ENCODE data around the gene DUS3L.
"Not testable (repeated sequence)": the region's sequence is repeated elsewhere in the genome, so short reads cannot be mapped to it uniquely, and the experiment has no call there.

DUS3L gene

DNA sequence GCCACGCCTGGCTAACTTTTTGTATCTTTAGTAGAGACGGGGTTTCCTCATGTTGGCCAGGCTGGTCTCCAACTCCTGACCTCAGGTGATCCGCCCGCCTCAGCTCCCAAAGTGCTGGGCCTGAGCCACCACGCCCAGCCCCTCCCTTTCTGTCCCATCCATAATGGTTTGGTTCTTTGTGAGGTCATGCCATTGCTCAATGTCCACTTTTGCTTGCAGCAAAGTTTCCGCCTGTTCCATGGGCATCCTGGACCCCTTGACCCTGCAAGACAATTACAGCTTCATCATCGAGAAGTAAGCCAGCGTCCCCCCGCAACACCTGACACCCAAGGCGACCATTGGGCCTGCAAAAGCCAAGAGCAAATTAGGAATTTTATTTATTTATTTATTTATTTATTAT lies 23.0 kb downstream of the DUS3L start:
- no peak for DNase-seq

DNA sequence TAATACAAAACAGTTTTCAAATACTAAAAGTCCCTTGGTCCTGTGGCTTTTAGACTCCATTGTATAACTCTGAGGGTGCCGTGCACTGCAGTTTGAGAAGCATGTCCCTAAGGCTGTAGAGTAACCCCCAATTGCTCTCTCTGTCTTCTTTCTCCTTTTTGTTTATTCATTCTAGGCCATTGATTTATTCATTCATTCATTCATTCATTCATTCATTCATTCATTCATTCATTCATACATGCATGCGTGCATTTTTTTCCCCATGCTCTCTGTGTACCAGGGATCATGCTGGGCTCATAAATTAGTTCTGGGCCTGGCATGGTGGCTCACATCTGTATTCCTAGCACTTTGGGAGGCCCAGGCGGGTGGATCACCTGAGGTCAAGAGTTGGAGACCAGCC lies 25.7 kb downstream of the DUS3L start:
- no peak for DNase-seq

DNA sequence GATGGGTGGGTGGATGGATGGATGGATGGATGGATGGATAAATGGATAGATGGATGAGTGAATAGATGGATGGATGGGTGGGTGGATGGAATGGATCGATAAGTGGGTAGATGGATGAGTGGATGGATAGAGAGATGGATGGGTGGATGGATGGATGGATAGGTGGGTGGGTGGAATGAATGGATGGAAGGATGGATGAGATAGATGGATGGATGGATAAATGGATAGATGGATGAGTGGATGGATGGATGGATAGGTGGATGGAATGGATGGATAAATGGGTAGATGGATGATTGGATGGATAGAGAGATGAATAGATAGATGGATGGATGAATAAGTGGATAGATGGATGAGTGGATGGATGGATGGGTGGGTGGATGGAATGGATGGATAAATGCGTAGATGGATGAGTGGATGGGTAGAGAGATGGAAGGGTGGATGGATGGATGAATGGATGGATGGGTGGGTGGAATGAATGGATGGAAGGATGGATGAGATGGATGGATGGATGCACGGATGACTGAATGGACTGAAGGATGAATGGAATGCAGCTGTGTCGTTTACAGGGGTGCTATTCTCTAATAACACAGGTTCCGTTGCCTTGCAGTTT lies 28.2 kb downstream of the DUS3L start:
- DNase-seq = no peak

DNA sequence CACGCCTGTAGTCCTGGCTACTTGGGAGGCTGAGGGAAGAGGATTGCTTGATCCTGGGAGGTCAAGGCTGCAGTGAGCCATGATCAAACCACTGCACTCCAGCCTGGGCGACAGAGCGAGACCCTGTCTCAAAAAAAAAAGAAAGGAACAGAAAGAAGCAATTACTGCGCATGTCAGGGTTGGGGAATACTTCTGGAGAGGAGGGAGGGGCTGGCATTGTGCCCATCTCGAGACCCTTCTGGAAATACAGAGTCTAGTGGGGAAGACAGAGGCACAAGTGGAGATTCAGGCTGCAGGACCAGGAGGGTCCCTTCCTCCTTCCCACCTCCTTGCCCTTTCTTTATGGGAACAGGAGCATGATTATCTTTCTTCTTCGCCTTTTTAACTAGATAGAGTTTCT lies 37.2 kb downstream of the DUS3L start:
- DNase-seq = no peak

DNA sequence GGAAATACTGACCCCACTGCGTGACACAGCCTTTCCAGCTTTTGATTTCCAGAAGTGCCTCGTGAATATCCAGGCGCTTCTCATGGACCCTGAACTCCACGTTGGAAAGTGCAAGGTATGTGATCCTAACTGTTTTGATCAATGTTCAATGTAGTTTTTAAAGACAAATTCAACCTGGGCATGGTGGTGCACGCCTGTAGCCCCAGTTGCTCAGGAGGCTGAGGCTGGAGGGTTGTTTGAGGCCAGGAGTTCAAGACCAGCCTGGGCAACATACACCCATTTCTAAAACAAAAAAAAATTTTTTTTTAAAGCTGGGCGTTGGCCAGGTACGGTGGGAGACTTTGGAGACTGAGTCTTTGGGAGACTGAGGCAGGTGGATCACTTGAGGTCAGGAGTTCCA lies 39.3 kb downstream of the DUS3L start:
- no peak for DNase-seq

DNA sequence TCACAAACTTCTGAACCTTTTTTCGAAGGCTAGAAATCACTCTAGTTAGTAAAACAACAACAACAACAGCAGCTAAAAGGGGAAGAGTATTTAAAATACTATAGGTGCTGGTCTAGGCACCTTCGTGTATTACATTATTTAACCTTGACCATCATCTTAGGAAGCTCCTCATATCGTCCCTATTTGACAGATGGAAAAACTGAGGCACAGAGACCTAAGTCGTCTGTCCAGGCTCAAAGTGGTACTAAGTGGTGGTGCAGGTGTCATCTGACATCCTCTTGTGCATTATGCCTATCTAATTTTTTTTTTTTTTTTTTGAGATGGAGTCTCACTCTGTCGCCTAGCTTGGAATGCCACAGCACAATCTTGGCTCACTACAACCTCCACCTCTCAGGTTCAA lies 41.5 kb downstream of the DUS3L start:
- DNase-seq = no peak

DNA sequence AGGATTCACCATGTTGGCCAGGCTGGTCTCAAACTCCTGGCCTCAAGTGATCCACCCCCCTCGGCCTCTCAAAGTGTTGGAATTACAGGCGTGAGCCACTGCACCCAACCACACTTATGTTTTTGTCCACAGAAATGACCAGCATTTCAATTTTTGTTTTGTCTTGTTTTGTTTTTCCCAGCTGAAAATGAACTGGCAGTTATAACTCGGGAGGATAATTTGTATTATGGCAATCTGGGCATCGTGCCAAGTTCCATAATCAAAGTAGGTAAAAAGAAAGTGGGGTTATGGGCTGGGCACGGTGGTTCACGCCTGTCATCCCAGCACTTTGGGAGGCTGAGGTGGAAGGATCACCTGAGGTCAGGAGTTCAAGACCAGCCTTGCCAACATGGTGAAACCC lies 42.0 kb downstream of the DUS3L start:
- DNase-seq = not testable (repeated sequence)

DNA sequence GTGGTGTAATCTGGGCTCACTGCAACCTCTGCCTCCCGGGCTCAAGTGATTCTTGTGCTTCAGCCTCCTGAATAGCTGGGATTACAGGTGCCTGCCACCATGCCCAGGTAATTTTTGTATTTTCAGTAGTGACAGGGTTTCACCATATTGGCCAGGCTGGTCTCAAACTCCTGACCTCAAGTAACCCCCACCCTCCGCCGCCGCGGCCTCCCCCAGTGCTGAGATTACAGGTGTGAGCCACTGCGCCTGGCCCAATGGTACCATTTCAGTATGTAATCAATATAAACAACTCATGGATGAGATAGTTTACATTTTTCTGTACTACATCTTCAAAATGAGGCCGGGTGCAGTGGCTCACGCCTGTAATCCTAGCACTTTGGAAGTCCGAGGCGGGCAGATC lies 46.0 kb downstream of the DUS3L start:
- DNase-seq = not testable (repeated sequence)

DNA sequence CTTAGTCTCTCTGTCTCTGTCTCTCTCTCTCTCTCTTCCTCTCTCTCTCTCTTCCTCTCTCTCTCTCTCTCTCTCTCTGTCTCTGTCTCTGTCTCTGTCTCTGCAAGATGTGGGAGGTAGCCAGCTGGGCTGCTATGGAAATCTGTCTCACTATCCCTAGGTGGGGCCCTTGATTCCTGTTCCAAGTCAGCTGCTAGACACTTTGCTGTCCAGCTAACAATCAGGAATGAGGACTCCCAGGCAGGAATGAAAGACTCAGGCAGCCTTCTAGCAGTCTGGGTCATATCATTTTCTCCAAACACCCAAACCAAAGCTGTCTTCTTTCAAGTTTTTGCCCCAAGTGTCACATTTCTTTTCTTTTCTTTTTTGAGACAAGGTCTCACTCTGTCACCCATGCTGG lies 47.3 kb downstream of the DUS3L start:
- DNase-seq = no peak

DNA sequence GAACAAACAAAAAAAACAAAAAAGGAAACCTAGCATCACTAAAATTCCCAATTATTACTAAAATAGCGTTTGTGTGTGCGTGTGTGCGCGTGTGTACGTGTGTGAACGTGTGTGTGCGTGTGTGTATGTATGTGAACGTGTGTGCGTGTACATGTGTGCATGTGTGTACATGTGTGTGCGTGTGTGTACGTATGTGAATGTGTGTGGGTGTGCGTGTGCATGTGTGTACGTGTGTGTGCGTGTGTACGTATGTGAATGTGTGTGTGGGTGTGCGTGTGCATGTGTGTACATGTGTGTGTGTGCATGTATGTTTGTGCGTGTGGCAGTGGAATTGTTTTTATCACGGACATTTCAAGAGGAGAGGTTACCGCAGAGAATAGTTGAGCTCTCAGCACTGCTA lies 48.9 kb downstream of the DUS3L start:
- no peak for DNase-seq

DNA sequence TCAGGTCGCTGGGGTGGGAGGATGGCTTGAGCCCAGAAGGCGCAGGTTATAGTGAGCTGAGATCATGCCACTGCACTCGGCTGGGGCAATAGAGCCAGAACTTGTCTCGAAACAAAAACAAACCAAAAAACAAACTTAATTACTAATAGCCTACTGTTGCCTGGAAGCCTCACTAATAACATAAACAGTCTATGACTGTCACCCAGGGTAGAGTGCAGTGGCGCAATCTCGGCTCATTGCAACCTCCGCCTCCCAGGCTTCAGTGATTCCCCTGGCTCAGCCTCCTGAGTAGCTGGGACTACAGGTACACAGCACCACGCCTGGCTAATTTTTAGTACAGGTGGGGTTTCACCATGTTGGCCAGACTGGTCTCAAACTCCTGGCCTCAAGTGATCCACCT lies 52.5 kb downstream of the DUS3L start:
- no peak for DNase-seq

Measured in T-helper 2 cell (primary cell).